ENCODE results near the gene TMEM179. TPM values are rescaled to one million over a fixed set of nuclear protein-coding genes. Genes with fewer than 3 reads are reported as not detected.

Gene TMEM179
- total RNA-seq, 2 donors from 2014 or later: 0.52 to 2.2 TPM

DNA sequence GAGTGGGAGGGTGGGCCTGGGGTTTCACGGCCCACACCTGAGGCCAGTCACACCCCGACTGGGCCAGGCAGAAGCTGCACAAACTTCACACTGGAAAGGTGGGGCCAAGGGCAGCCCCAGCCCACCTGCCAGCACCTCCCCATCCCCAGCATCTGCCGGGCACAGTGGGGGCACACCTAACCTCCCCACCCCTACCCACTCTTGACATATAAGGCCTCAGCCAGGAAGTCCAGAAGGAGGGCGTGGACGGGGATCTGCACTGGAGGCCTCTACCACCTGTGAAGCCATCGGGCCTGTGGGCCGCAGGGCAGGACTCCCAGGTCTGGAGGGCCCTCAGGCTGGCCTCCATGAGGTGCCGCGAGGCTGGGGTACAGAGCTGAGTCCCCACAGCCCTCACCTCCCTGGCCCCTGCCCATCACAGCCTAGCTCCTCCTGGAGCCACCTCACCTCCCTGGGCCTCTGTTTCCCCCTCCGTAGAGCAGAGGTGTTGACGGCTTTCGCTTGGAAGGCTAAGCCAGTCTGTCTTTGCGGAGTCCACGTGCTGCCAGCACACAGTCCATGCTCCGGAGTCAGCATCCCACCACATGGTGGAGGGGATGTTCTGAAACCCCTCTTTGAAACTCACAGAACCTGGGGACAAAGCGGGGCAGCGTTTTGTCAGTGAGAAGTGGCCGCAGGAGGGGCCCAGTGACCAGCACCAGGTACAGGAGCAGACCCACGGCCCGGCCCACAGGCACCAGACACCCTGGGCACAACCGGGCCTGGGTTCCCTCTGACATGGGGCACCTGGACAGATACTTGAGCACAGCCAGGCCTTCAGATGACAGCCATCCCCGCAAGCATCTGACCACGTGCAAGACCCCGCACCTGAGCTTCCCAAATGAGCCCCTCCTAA, 46.7 kb upstream of the TMEM179 start:
- H3K4me1 ChIP-seq: peaks cover 0 to 10% of the 10 kb centered on the region in 2 donors
- H3K4me3 ChIP-seq: no peak overlapping the region
- DNase-seq (ENCODE audit: low spot score): no peak
- no peak overlapping the region for H3K27ac ChIP-seq
- no peaks in the 10 kb centered on the region for H3K9me3 ChIP-seq
- H3K27me3 ChIP-seq: no peaks in the 10 kb centered on the region
- H3K36me3 ChIP-seq: no peaks in the 10 kb centered on the region
- TF ChIP-seq, protein P1, sequence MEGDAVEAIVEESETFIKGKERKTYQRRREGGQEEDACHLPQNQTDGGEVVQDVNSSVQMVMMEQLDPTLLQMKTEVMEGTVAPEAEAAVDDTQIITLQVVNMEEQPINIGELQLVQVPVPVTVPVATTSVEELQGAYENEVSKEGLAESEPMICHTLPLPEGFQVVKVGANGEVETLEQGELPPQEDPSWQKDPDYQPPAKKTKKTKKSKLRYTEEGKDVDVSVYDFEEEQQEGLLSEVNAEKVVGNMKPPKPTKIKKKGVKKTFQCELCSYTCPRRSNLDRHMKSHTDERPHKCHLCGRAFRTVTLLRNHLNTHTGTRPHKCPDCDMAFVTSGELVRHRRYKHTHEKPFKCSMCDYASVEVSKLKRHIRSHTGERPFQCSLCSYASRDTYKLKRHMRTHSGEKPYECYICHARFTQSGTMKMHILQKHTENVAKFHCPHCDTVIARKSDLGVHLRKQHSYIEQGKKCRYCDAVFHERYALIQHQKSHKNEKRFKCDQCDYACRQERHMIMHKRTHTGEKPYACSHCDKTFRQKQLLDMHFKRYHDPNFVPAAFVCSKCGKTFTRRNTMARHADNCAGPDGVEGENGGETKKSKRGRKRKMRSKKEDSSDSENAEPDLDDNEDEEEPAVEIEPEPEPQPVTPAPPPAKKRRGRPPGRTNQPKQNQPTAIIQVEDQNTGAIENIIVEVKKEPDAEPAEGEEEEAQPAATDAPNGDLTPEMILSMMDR (IDR thresholded peaks at IDR 0.05): no peak

DNA sequence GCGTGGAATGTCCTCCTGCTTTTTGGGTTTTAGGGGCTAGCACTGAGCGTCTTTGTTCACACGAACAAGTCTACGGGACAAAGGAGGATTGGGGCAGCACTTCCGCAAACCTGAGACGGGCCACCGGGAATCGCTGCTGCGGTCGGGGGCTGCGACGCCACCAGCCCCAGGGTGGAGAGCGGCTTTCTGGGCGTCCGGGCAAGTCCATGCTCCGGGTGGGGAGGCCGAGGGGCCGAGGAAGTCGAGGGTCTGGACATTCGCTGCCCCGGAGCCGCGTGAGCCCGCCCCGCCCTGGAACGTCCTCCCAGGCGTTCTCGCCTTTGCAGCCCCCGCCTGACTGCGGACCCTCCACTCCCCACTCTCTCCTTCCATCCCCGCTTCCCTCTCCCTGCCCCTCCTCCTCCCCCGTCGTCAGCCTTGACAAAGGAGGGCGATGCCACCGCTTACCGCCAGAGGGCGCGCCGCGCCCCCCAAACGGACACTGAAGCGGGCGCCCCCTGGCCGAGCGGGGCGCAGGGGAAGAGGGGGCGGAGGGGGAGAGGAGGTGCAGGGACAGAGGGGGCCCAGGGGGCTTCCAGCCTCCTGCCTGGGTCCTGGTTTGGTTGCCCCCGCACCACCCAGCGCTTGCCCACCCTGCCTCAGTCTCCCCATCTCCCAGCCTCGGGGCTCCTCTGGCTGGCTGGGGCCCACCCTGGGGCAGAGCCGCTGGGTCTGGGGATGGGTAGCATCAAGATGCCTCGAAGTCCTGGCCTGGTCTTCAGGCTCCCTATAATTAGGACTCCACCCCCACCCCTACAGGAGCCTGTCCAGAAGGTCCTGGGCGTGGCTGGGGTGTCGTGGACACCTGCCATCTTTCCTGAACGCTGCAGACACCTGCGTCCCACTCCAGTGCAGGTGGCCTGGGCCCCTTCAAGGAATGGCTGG, 45.7 kb upstream of the TMEM179 start:
- no peaks in the 10 kb centered on the region for H3K36me3 ChIP-seq
- no peak overlapping the region for H3K27ac ChIP-seq
- H3K27me3 ChIP-seq: no peaks in the 10 kb centered on the region
- peak overlapping the region; percentile 31 to 48 for H3K4me3 ChIP-seq
- TF ChIP-seq, protein P1 (IDR thresholded peaks at IDR 0.05): peak; percentile 99 to 100
- DNase-seq (ENCODE audit: low spot score): no peak
- H3K4me1 ChIP-seq: peaks cover 0 to 10% of the 10 kb centered on the region in 2 donors
- H3K9me3 ChIP-seq: no peaks in the 10 kb centered on the region

DNA sequence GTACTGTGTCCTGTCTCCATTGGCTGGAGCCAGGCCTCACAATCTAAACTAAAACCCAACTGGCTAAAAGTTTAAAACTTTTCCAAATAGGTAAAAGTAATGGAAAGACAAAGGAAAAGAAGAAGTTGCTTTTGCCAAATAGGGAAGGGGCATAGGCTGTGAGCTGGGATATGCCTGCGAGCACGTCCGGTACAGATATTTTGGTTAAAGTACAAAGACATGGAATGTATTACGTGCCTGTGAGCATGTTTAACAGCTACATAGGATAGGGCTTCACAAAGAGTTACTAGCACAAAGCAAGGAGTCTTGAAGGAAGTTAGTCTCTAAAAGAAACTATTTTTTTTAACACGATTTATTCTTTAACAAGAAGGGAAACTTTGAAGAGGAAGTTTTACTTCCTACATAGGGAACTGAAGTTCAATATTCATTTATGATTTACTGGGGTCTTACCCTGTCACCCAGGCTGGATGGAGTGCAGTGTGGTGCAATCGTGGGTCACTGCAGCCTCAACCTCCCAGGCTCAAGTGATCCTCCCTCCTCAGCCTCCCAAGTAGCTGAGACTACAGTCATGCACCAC, 43.0 kb upstream of the TMEM179 start:
- DNase-seq (ENCODE audit: low spot score): no peak
- no peaks in the 10 kb centered on the region for H3K36me3 ChIP-seq
- H3K27ac ChIP-seq: no peak overlapping the region
- no peak overlapping the region for H3K4me3 ChIP-seq
- H3K27me3 ChIP-seq: no peaks in the 10 kb centered on the region
- peaks cover 0 to 10% of the 10 kb centered on the region in 2 donors for H3K4me1 ChIP-seq
- TF ChIP-seq, protein P1 (IDR thresholded peaks at IDR 0.05): no peak
- no peaks in the 10 kb centered on the region for H3K9me3 ChIP-seq

DNA sequence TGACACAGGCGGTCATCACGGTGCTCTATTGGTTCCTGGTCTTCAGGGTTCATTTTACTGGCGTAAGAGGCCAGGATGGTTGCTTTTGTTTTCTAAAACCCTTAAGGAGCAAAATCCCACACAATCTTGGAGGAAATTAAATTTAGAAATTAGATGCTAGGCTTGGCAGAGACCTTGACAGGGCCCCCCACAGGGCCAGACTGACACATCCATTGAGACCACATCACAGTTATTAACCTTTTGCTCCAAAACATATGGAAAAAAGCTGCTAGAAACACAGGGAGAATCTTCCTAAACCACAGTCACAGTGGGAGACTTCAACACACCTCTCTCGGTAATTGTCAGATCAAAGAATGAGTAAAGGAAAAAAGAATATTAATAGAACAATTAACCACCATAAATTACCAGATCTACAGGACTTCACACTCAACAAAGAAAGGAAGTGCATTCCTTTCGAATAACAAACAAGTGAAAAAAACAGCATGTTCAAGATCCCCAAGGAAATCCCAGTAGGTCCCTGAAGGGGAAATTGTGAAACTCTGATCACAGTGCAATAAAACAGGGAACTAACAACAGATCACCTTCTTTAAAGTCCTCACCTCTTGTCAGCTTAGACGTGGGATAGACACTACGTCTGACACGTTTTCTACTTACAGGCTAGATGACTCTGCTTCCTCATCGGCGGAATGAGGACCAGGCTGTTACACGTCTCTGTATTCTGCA, 40.2 kb upstream of the TMEM179 start:
- no peak overlapping the region for H3K4me3 ChIP-seq
- no peak for DNase-seq (ENCODE audit: low spot score)
- peaks cover 0 to 5% of the 10 kb centered on the region in 2 donors for H3K4me1 ChIP-seq
- no peaks in the 10 kb centered on the region for H3K9me3 ChIP-seq
- H3K27ac ChIP-seq: no peak overlapping the region
- H3K27me3 ChIP-seq: no peaks in the 10 kb centered on the region
- H3K36me3 ChIP-seq: no peaks in the 10 kb centered on the region
- TF ChIP-seq, protein P1 (IDR thresholded peaks at IDR 0.05): no peak

DNA sequence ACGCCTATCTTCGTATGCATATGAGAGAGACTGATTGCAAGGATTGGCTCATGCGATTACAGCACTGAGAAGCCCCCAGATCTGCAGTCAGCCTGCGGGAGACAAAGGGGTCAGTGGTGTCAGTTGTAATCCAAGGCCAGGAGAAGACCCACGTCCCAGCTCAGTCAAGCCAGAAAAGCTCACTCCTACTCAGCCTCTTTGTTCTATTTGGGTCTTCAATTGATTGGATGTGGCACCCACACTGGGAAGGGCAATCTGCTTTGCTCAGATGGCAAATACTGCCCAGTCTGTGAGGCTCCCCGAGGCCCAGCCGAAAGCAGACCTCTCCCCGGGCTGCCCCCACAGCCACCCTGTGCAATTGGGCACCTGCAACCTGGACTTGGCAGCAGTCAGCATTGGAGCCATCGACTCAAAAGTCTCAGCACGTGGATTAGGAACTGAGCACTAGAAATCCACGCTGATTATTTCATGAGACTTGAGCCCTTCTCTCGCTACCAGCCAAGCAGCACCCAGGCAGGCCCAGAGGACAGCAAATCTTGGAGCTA, 39.6 kb upstream of the TMEM179 start:
- Histone ChIP-seq H3K9me3 (no peaks in the 10 kb centered on the region), H3K4me3 (no peak overlapping the region), H3K27ac (no peak overlapping the region), H3K4me1 (peaks cover 0 to 6% of the 10 kb centered on the region in 2 donors), H3K27me3 (no peaks in the 10 kb centered on the region), H3K36me3 (no peaks in the 10 kb centered on the region)
- TF ChIP-seq, protein P1 (IDR thresholded peaks at IDR 0.05): no peak
- DNase-seq (ENCODE audit: low spot score): no peak
